HG02678 (cell line): ENCODE measurements around the gene BABAM1.

Experiments used
- ATAC-seq: cut with Tn5 transposase; IDR thresholded peaks from one replicate; pipeline ENCODE4 v1.9.1; 2021; ENCODE audit warnings: mild to moderate bottlenecking, moderate library complexity; ENCODE audit not compliant: unreplicated experiment

The BABAM1 gene

GRCh38 chr19:17266975-17267788, at the start of gene BABAM1:
Gene BABAM1, plus strand, starts transcription at chr19:17267443. Its CDS starts 1,364 bp downstream, at chr19:17268807.
- ATAC-seq = peak; percentile 95

- ATAC-seq = no peak
These were observed 48.0 kb upstream of the BABAM1 start for GRCh38 chr19:17219286-17219685.

DNA sequence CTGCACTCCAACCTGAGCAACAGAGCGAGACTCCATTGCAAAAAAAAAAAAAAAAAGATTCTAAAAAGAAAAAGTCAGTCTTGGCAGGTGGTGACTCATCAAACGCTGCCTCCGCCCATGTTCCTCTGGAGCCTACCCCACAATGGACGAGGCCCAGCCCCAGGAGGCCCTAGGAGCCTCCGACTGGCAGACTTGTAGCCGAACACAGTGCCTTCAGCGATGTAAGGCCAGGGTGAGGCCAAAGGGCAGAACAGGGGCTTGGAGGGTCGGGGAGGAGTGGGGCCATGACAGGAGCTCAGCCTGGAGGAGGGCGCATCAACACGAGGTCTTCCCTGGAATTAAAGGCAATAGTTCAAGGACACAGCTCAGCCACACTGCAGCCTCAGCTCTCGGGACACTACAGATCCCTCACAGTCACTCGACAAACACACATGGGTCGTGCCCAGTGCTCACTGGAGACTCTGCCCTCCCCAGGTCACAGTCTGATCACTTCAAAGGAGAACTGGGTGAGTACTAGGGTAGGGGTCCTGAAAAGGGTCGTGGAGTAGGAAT, 47.0 kb upstream of the BABAM1 start:
- no peak for ATAC-seq

DNA sequence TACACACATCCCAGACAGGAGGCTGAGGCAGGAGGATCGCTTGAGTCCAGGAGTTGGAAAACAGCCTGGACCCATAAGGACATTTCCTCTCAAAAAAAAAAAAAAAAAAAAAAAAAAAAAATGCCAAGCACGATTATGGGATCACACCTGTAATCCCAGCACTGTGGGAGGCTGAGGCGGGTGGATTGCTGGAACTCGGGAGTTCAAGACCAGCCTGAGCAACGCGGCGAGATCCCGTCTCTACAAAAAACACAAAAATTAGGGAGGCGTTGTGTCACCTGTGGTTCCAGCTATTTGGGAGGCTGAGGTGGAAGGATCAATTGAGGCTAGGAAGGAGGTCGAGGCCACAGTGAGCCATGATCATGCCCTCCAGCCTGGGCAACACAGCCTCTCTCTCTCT, 42.2 kb upstream of the BABAM1 start:
- ATAC-seq = no peak

DNA sequence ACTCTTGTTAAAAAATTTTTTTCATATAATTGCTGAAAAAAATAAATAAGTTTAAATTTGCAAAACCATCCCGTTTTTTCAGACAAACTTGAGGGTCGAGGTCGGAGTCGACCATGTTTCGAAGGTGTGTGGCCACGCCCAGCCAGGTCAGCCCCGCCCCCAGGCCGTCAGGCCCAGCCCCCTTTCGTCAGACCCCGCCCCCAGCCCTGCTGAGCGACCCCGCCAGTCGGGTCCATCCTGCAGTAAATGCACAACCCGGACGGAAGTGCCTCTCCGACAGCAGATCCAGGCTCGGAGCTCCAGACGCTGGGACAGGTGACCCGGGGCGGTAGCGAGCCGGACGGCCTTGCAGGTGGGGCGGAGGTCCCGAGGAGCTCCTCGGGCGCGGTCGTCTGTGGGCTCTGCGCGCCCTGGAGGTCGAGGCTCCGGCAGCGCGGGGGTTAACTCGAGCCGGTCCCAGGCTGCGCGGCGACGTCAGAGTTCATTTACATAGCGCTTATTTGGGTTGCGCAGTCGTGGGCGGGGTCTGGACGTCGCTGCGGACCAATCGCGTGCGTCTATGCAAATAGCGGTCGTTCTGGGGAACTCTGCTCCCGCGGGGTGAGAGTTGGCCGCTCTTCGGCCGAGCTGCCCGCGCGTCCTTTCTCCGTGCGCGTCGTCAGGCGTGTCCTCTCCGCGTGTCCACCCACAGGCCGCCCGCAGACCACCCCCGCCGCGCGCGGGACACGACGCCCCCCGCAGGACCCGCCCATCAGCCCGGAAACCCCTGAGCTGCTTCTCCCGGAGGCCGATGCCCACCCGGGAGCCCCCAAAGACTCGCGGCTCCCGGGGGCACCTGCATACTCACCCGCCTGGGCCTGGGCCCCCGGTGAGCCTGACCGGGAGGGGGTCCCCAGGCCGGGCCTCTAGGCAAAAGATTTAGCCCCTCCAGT, 41.0 kb upstream of the BABAM1 start, which contains the start of gene OCEL1:
Gene OCEL1, plus strand, starts transcription at position 225 of the 932 bp plus-strand sequence. Its CDS starts 22 bp downstream, at position 247.
- peak; percentile 93 for ATAC-seq

GRCh38 chr19:17227798-17228367, 39.4 kb upstream of the BABAM1 start:
- no peak for ATAC-seq

- no peak for ATAC-seq
These were observed 37.4 kb upstream of the BABAM1 start for GRCh38 chr19:17229890-17230289.

DNA sequence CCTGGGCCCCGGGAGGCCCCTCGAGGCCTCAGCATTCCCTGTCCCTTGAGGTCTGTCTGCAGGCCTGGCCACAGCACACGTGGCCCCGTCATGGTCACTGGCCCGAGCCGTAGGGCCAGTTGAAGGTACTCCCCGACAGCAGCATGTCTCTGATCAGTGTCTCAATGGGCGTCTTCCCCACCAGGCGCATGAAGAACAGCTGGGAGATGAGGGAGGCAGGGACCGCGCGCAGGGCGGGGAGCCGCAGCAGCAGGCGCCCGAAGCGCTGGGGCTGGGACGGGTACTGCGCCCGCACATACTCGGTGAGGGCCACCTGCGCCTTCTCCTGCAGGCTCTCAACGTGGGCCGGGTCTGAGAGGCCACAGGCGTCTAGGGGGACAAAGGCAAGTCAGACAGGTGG, 35.0 kb upstream of the BABAM1 start:
- no peak for ATAC-seq

DNA sequence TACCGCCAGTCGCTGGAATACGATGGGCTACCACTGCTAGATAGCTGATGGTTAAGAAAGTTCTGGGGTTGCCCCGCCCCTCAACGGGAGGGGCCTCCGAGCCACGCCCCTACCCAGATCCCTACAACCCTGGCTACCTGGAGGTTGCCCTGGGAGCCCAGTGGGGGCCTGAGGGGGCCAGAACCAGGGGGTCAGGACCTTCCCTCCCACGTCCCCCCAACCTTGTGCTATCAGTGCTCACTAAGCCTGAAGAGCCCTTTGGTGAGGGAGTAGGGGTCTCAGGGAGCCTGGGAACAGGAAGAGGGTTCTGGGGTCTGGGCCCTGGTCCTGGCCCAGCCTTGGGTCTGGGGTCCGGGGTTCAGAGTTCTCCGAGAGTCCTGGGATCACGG, 32.3 kb upstream of the BABAM1 start:
- ATAC-seq = no peak

GRCh38 chr19:17235300-17235970, 31.8 kb upstream of the BABAM1 start:
- ATAC-seq = peak; percentile 74

- ATAC-seq = no peak
These were observed 31.1 kb upstream of the BABAM1 start for GRCh38 chr19:17235971-17236777.

- no peak for ATAC-seq
These were observed 30.3 kb upstream of the BABAM1 start for GRCh38 chr19:17236811-17237543.

GRCh38 chr19:17237747-17238706, 29.2 kb upstream of the BABAM1 start:
- ATAC-seq = no peak

- no peak for ATAC-seq
These were observed 27.0 kb upstream of the BABAM1 start for GRCh38 chr19:17240062-17240752.

- no peak for ATAC-seq
These were observed 26.3 kb upstream of the BABAM1 start for GRCh38 chr19:17240826-17241399.

DNA sequence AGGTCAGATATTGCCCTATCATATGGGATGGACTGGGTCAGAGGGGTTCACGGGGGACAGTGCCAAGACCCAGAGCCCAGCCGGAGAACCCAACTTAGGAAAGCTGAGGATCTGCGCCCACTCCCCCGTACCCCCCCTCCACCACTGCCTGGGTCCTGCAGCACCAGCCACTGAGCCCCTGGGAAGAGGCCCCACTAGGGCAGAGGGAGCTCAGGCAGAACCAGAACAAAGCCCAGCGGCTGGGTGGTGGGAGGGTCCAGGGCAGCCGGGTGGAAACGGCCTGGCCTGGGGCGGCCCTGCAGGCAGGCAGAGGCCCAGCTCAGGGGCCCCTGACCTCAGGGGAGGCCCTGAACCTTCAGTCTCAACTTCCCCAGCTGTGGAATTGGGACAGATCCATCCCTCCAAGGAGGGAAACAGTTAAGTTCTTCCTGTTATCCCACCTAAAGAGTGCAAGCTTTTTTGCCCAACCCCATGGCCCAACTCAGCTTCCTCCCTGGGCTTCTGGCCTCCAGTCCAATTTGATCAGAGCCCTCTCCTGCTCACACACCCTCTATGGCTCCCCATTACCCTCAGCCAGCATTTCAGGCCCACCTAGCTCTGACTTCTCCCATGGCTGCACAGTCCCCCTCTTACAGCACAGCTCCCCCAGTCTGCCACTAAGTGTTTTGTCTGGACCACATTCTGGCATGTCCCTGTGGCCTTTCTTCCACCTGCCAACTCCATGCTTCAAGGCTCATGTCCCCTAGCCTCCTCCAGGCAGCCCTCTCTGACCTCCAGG, 24.6 kb upstream of the BABAM1 start:
- ATAC-seq = no peak
